ENCODE data around the gene SRRT. TPM values are rescaled to one million over a fixed set of nuclear protein-coding genes. Genes with fewer than 3 reads are reported as not detected.

The SRRT gene
- total and polyA plus RNA-seq, 2 donors (not counting 1 experiment from before 2014, with no cell fraction given) = 32.0 to 33.7 TPM

DNA sequence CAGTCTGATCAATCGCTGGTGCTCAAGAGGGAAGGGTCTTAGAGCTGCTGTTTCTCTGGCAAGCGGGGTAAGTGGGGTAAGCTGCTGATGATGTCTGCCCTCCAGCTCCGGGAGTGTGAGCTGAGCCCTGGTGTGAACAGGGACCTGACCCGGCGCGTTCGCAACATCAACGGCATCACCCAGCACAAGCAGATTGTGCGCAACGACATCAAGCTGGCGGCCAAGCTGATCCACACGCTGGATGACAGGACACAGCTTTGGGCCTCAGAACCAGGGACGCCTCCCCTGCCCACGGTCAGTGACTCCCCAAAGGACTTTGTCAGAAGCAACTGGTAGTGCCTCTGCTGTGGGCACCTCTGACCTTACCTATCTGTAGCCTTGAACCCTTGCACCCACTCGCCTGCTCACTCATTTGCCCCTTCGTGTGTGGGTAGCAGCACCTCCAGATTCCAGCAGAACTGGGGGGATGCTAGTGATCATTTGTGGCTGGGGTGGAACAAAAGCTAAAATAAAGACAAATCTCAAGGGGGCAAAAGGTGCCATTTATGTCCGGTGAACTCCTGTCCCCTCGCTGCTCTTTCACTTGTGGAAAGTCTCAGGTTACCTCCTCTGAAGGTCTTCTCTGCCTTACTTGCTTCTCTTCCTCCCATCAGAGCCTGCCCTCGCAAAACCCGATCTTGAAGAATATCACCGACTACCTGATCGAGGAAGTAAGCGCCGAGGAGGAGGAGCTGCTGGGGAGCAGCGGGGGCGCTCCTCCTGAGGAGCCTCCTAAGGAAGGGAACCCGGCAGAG, 11.4 kb downstream of the SRRT start:
- H3K27me3 ChIP-seq (ENCODE audit: control insufficient read depth, insufficient read depth, low read length) = no peaks in the 10 kb centered on the region
- H3K36me3 ChIP-seq (ENCODE audit: control insufficient read depth, insufficient read depth, low read length) = peaks cover 59% of the 10 kb centered on the region
- DNase-seq (ENCODE audit: low read depth in 2 of 2) = no peak
- H3K9ac ChIP-seq (ENCODE audit: insufficient read depth, low read length) = no peak overlapping the region
- H3K27ac ChIP-seq (ENCODE audit: insufficient read depth, low read length) = no peak overlapping the region
- TF ChIP-seq, protein P1, sequence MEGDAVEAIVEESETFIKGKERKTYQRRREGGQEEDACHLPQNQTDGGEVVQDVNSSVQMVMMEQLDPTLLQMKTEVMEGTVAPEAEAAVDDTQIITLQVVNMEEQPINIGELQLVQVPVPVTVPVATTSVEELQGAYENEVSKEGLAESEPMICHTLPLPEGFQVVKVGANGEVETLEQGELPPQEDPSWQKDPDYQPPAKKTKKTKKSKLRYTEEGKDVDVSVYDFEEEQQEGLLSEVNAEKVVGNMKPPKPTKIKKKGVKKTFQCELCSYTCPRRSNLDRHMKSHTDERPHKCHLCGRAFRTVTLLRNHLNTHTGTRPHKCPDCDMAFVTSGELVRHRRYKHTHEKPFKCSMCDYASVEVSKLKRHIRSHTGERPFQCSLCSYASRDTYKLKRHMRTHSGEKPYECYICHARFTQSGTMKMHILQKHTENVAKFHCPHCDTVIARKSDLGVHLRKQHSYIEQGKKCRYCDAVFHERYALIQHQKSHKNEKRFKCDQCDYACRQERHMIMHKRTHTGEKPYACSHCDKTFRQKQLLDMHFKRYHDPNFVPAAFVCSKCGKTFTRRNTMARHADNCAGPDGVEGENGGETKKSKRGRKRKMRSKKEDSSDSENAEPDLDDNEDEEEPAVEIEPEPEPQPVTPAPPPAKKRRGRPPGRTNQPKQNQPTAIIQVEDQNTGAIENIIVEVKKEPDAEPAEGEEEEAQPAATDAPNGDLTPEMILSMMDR (conservative IDR thresholded peaks at IDR 0.05 in 1 of 2, IDR thresholded peaks at IDR 0.05 in 1 of 2; ENCODE audit: low read depth in 1 of 2, low read length in 2 of 2) = no peak
- TF ChIP-seq EZH2 (IDR thresholded peaks at IDR 0.05; ENCODE audit: low read length, missing control alignments) = no peak
- H3K4me3 ChIP-seq (replicated peaks in 1 of 4; ENCODE audit: control extremely low read depth in 1 of 4, insufficient read depth in 1 of 4, low read depth in 3 of 4, low read length in 4 of 4) = no peak overlapping the region
- H3K9me3 ChIP-seq (ENCODE audit: control insufficient read depth, insufficient read depth, low read depth, low read length) = no peaks in the 10 kb centered on the region
- H3K79me2 ChIP-seq (ENCODE audit: control insufficient read depth, insufficient read depth, low read length) = peaks cover 22% of the 10 kb centered on the region
- H3K4me1 ChIP-seq (ENCODE audit: control insufficient read depth, extremely low read depth, insufficient read depth, low read length) = peaks cover 11% of the 10 kb centered on the region
- no peak overlapping the region for H3K4me2 ChIP-seq (ENCODE audit: extremely low read depth, insufficient read depth, low read length)
- no peaks in the 10 kb centered on the region for H4K20me1 ChIP-seq (ENCODE audit: control insufficient read depth, extremely low read depth, insufficient read depth, low read length)
- H2AFZ ChIP-seq (ENCODE audit: low read length) = no peak overlapping the region

DNA sequence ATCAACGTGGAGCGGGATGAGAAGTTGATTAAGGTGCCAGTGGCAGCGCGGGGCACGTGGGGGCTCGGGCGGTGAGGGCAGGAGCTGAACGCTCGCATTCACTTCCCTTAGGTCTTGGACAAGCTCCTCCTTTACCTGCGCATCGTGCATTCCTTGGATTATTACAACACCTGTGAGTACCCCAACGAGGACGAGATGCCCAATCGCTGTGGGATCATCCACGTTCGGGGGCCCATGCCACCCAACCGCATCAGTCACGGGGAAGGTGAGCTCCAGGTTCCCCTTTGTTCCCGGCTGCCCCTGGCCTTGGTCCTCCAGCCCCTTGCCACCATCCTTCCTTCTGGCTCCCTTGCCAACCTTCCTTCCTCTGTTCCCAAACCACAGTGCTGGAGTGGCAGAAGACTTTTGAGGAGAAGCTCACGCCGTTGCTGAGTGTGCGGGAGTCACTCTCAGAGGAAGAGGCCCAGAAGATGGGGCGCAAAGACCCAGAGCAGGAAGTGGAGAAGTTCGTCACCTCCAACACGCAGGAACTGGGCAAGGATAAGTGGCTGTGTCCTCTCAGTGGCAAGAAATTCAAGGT, 12.1 kb downstream of the SRRT start:
- H4K20me1 ChIP-seq (ENCODE audit: control insufficient read depth, extremely low read depth, insufficient read depth, low read length) = no peaks in the 10 kb centered on the region
- H3K4me2 ChIP-seq (ENCODE audit: extremely low read depth, insufficient read depth, low read length) = no peak overlapping the region
- H3K9ac ChIP-seq (ENCODE audit: insufficient read depth, low read length) = no peak overlapping the region
- peaks cover 16% of the 10 kb centered on the region for H3K79me2 ChIP-seq (ENCODE audit: control insufficient read depth, insufficient read depth, low read length)
- no peak overlapping the region for H3K4me3 ChIP-seq (replicated peaks in 1 of 4; ENCODE audit: control extremely low read depth in 1 of 4, insufficient read depth in 1 of 4, low read depth in 3 of 4, low read length in 4 of 4)
- no peaks in the 10 kb centered on the region for H3K9me3 ChIP-seq (ENCODE audit: control insufficient read depth, insufficient read depth, low read depth, low read length)
- no peak for DNase-seq (ENCODE audit: low read depth in 2 of 2)
- no peak overlapping the region for H3K27ac ChIP-seq (ENCODE audit: insufficient read depth, low read length)
- peaks cover 11% of the 10 kb centered on the region for H3K4me1 ChIP-seq (ENCODE audit: control insufficient read depth, extremely low read depth, insufficient read depth, low read length)
- peaks cover 53% of the 10 kb centered on the region for H3K36me3 ChIP-seq (ENCODE audit: control insufficient read depth, insufficient read depth, low read length)
- TF ChIP-seq EZH2 (IDR thresholded peaks at IDR 0.05; ENCODE audit: low read length, missing control alignments) = no peak
- no peaks in the 10 kb centered on the region for H3K27me3 ChIP-seq (ENCODE audit: control insufficient read depth, insufficient read depth, low read length)
- H2AFZ ChIP-seq (ENCODE audit: low read length) = no peak overlapping the region

DNA sequence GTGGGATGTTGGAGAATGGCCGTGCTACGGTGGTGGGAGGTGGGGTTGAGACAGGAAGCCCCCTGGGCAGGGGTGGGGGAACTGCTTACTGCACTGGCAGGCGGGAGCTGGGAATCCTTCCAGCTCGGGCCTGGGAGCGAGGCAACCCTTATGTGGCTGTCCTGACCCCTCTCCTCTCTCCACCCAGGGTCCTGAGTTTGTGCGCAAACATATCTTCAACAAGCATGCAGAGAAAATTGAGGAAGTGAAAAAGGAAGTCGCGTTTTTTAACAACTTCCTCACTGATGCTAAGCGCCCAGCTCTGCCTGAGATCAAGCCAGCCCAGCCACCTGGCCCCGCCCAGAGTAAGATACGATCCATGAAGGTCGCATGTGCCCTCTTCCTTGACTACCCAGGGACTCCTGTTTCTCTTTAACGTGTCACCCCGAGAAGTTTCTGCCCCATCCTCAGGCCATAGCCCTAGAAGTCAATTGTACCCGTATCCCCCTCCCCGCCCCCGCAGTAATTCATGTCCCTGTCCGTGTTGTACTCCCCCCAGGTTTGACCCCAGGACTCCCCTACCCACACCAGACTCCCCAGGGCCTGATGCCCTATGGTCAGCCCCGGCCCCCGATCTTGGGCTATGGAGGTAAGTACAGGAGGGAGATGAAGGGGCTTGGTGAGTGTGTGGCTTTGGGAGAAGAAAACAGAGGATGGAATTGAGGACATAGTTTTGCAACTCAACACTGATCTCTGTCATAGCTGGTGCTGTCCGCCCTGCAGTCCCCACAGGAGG, 12.8 kb downstream of the SRRT start:
- Histone ChIP-seq H3K4me3 (replicated peaks in 1 of 4; ENCODE audit: control extremely low read depth in 1 of 4, insufficient read depth in 1 of 4, low read depth in 3 of 4, low read length in 4 of 4) (peak overlapping the region in 1 of 4 experiments; percentile 61), H3K4me2 (ENCODE audit: extremely low read depth, insufficient read depth, low read length) (peak overlapping the region; percentile 81), H3K9ac (ENCODE audit: insufficient read depth, low read length) (no peak overlapping the region), H3K4me1 (ENCODE audit: control insufficient read depth, extremely low read depth, insufficient read depth, low read length) (peaks cover 11% of the 10 kb centered on the region), H4K20me1 (ENCODE audit: control insufficient read depth, extremely low read depth, insufficient read depth, low read length) (no peaks in the 10 kb centered on the region), H2AFZ (ENCODE audit: low read length) (no peak overlapping the region), H3K27ac (ENCODE audit: insufficient read depth, low read length) (no peak overlapping the region), H3K36me3 (ENCODE audit: control insufficient read depth, insufficient read depth, low read length) (peaks cover 50% of the 10 kb centered on the region), H3K79me2 (ENCODE audit: control insufficient read depth, insufficient read depth, low read length) (peaks cover 14% of the 10 kb centered on the region), H3K9me3 (ENCODE audit: control insufficient read depth, insufficient read depth, low read depth, low read length) (no peaks in the 10 kb centered on the region), H3K27me3 (ENCODE audit: control insufficient read depth, insufficient read depth, low read length) (no peaks in the 10 kb centered on the region)
- no peak for DNase-seq (ENCODE audit: low read depth in 2 of 2)
- no peak for TF ChIP-seq EZH2 (IDR thresholded peaks at IDR 0.05; ENCODE audit: low read length, missing control alignments)
- TF ChIP-seq, protein P1 (conservative IDR thresholded peaks at IDR 0.05 in 1 of 2, IDR thresholded peaks at IDR 0.05 in 1 of 2; ENCODE audit: low read depth in 1 of 2, low read length in 2 of 2) = no peak

All from fibroblast of lung (primary cell).